Natural killer cell (primary cell): ENCODE measurements around the gene RBM38. TPM values are rescaled to one million over a fixed set of nuclear protein-coding genes. Genes with fewer than 3 reads are reported as not detected.
A peak's percentile ranks its signal among the peaks of the same experiment; 100 is the strongest.

Experiments
- ATAC-seq, 3 donors: fragments of 150-1000 bp in 2 of 3; fragments of 200-7000 bp in 1 of 3; cut with Tn5 transposase; 1 replicate in 1 of 3; 2 replicates in 2 of 3; pipeline ENCODE4 v1.10.0; 2021; ENCODE audit warnings: mild to moderate bottlenecking in 2 of 3, moderate library complexity in 2 of 3
- DNase-seq, 2 donors: peaks; one replicate each; pipeline versions ENCODE4 v3.0.0 to v3.0.0-alpha.2; 2013 to 2021; ENCODE audit warnings: mixed read lengths in 1 of 2
- H3K27ac ChIP-seq: one replicate; pipeline ENCODE4 v1.5.1; 2013; ENCODE audit warnings: mild to moderate bottlenecking, low read length
- H3K27me3 ChIP-seq: one replicate; pipeline ENCODE4 v1.6.1; 2013; ENCODE audit warnings: low read length; ENCODE audit not compliant: control insufficient read depth, insufficient read depth
- H3K36me3 ChIP-seq: one replicate; pipeline ENCODE4 v1.6.1; 2013; ENCODE audit warnings: low read length; ENCODE audit not compliant: control insufficient read depth, insufficient read depth
- H3K4me1 ChIP-seq: one replicate; pipeline ENCODE4 v1.6.1; 2013; ENCODE audit warnings: low read length; ENCODE audit not compliant: control insufficient read depth, insufficient read depth
- H3K4me3 ChIP-seq: one replicate; pipeline ENCODE4 v1.5.1; 2013; ENCODE audit warnings: low read length
- H3K9me3 ChIP-seq: one replicate; pipeline ENCODE4 v1.6.1; 2013; ENCODE audit warnings: low read length; ENCODE audit not compliant: control insufficient read depth, insufficient read depth
- H3K27ac Mint-ChIP-seq, 2 donors: one replicate each; pipeline ENCODE4 v1.8.0; 2022; ENCODE audit warnings: mild to moderate bottlenecking in 2 of 2, mixed read lengths in 2 of 2, moderate library complexity in 1 of 2
- H3K27me3 Mint-ChIP-seq, 2 donors: one replicate each; pipeline ENCODE4 v1.8.0; 2022; ENCODE audit warnings: low read depth in 2 of 2, mixed read lengths in 2 of 2
- H3K36me3 Mint-ChIP-seq: one replicate; pipeline ENCODE4 v1.8.0; 2022; ENCODE audit warnings: mixed read lengths
- H3K4me1 Mint-ChIP-seq, 2 donors: one replicate each; pipeline ENCODE4 v1.8.0; 2022; ENCODE audit warnings: mixed read lengths in 2 of 2
- H3K4me3 Mint-ChIP-seq: one replicate; pipeline ENCODE4 v1.8.0; 2022; ENCODE audit warnings: mild to moderate bottlenecking, moderate library complexity, mixed read lengths
- H3K9me3 Mint-ChIP-seq, 2 donors: one replicate each; pipeline ENCODE4 v1.8.0; 2022; ENCODE audit warnings: mixed read lengths in 2 of 2
- CTCF ChIP-seq: fragments of 200-600 bp; IDR thresholded peaks from one replicate; pipeline ENCODE4 v1.8.0; 2022; ENCODE audit warnings: antibody characterized with exemption
- WGBS: methylation state at CpG from one replicate; pipeline ENCODE4 v1.1.7; 2013; ENCODE audit warnings: missing lambda C conversion rate; ENCODE audit not compliant: insufficient coverage; 5-methylcytosine and 5-hydroxymethylcytosine counted together
- intact Hi-C: fragments of 100-400 bp; cut with micrococcal nuclease; formaldehyde crosslinking; loops from one replicate; pipeline ENCODE4 v1.14.2; 2022
- total RNA-seq, 4 donors: library from RNA; stranded (reverse); fragments of 120-200 nt in 1 of 4; gene quantifications; one replicate each; pipeline versions ENCODE4 v1.2.3 to v1.2.4, GENCODE V29; 2013 to 2022

RBM38 gene
- total RNA-seq, 3 donors from 2014 or later (not counting 1 experiment from before 2014, with no cell fraction given) = 217 to 392 (median 264) TPM

DNA sequence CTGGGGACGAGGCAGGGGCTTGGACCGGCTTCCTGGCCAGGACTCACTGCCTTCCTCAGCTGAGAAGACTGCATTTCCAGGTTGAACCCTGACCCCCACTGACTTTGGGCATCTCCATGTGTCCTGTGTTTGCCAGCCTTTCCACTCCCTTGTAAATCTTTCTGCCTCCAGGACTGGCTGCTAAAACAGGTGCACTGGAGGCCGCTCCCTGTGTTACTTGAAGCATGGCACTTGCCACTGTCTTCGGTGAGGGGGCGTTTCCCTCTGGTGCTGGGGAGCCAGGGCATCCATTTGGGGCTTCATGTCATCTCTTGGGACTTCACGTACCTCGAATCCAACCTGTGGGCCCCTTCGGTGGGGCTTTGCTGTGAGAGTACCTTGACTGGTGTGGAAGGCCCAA, 6.7 kb upstream of the RBM38 start:
- H3K4me1 ChIP-seq = peaks cover 40% of the 10 kb centered on the region
- H3K36me3 ChIP-seq = peaks cover 8% of the 10 kb centered on the region
- Mint-ChIP-seq H3K9me3 (no peaks in the 10 kb centered on the region), H3K27ac (peak overlapping the region; percentile 84 to 87), H3K4me3 (no peak overlapping the region), H3K36me3 (no peaks in the 10 kb centered on the region), H3K4me1 (peaks cover 34 to 42% of the 10 kb centered on the region in 2 donors), H3K27me3 (no peaks in the 10 kb centered on the region)
- intact Hi-C loops = no loop called here
- no peak for TF ChIP-seq CTCF
- DNase-seq (no peak), ATAC-seq (no peak)
- no peaks in the 10 kb centered on the region for H3K27me3 ChIP-seq
- no peak overlapping the region for H3K4me3 ChIP-seq
- H3K27ac ChIP-seq = no peak overlapping the region
- H3K9me3 ChIP-seq = no peaks in the 10 kb centered on the region
- WGBS = 96% methylated on average over 8 of the region's 8 CpGs

DNA sequence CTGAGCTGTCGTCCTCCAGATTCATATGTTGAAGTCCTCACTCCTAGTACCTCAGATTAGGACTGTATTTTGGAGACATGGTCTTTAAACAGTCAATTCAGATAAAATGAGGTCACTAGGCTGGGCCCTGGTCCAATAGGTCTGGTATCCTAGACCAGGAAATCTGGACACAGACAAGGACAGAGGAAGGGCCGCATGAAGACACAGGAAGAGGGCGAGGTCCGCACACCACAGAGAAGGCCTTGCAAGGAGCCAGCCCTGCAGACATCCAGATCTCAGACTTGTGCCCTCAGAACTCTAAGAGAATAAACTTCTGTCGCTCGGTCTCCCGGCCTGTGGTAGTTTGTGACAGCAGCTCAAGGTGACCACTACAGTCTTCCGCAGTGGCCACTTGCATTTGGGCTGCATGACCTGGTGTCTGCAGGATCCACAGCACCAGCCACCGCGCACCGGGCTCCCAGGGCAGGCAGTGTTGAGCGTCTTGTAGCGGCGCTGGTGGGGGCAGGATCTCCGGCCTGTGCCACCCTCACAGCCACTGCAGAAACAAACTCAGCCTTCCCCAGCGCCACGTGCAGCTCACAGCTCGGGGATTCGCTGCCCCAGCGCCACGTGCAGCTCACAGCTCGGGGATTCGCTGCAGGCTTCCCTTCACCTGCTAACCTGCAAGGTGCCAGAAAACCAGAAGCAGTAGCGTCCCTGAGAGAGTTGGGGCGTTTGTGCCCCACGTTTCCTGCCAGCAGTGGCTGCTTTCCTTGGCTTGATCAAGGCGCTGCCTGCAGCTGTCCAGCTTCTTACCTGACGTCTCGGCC, 6.0 kb upstream of the RBM38 start:
- ATAC-seq (no peak), DNase-seq (no peak)
- TF ChIP-seq CTCF = no peak
- Histone ChIP-seq H3K4me1 (peaks cover 47% of the 10 kb centered on the region), H3K27me3 (no peaks in the 10 kb centered on the region), H3K36me3 (peaks cover 6% of the 10 kb centered on the region), H3K27ac (no peak overlapping the region), H3K9me3 (no peaks in the 10 kb centered on the region), H3K4me3 (no peak overlapping the region)
- H3K9me3 Mint-ChIP-seq = no peaks in the 10 kb centered on the region
- peak overlapping the region; percentile 84 to 87 for H3K27ac Mint-ChIP-seq
- peaks cover 34 to 49% of the 10 kb centered on the region in 2 donors for H3K4me1 Mint-ChIP-seq
- H3K27me3 Mint-ChIP-seq = no peaks in the 10 kb centered on the region
- H3K36me3 Mint-ChIP-seq = no peaks in the 10 kb centered on the region
- no peak overlapping the region for H3K4me3 Mint-ChIP-seq
- intact Hi-C loops = no loop called here
- WGBS = 92% methylated on average over 29 of the region's 29 CpGs

DNA sequence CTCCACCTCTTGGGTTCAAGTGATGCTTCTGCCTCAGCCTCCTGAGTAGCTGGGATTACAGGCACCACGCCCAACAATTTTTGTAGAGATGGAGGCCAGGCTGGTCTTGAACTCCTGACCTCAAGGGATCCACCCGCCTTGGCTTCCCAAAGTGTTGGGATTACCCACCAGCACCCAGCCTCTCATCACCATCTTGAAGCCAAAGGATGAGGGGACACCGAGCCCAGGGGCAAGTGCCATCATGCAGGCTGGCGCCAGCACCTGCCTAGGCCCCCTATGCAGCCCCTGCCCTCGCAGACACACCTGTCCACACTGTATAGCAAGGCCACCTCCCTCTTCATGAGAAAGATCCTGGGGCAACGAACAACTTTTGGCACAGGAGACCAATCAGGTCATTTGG, 5.3 kb upstream of the RBM38 start:
- no peak for DNase-seq
- H3K4me3 ChIP-seq = no peak overlapping the region
- no peaks in the 10 kb centered on the region for H3K36me3 Mint-ChIP-seq
- H3K27ac ChIP-seq = no peak overlapping the region
- H3K27me3 ChIP-seq = no peaks in the 10 kb centered on the region
- no peaks in the 10 kb centered on the region for H3K9me3 Mint-ChIP-seq
- TF ChIP-seq CTCF = no peak
- H3K27ac Mint-ChIP-seq = no peak overlapping the region
- no peaks in the 10 kb centered on the region for H3K27me3 Mint-ChIP-seq
- H3K4me3 Mint-ChIP-seq = no peak overlapping the region
- WGBS = 96% methylated on average over 6 of the region's 6 CpGs
- H3K36me3 ChIP-seq = no peaks in the 10 kb centered on the region
- H3K9me3 ChIP-seq = no peaks in the 10 kb centered on the region
- intact Hi-C loops = no loop called here
- peaks cover 55% of the 10 kb centered on the region for H3K4me1 ChIP-seq
- ATAC-seq = no peak
- peaks cover 39 to 55% of the 10 kb centered on the region in 2 donors for H3K4me1 Mint-ChIP-seq

DNA sequence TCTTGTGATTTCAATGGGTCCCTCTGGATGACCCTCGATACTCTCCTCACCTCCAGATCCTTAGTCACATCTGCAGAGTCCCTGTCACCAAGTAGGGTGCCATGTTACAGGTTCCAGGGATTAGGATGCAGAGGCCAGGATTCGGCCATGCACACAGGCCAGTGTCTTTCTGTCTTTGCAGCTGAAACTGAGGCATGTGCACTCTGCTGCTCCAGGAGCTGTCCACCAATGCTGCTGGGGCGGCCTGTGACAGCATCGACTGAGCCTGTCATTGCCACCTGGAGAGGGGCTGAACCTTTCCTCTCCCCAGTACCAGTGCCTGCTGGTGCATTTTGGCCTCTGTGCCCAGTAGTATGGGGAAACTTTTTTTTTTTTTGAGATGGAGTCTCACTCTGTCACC, 4.4 kb upstream of the RBM38 start:
- Histone ChIP-seq H3K27ac (no peak overlapping the region), H3K4me1 (peaks cover 55% of the 10 kb centered on the region), H3K4me3 (no peak overlapping the region), H3K36me3 (no peaks in the 10 kb centered on the region), H3K27me3 (no peaks in the 10 kb centered on the region), H3K9me3 (no peaks in the 10 kb centered on the region)
- no peak overlapping the region for H3K27ac Mint-ChIP-seq
- no peaks in the 10 kb centered on the region for H3K9me3 Mint-ChIP-seq
- DNase-seq (no peak), ATAC-seq (no peak)
- intact Hi-C loops = no loop called here
- no peaks in the 10 kb centered on the region for H3K27me3 Mint-ChIP-seq
- no peak overlapping the region for H3K4me3 Mint-ChIP-seq
- H3K36me3 Mint-ChIP-seq = no peaks in the 10 kb centered on the region
- TF ChIP-seq CTCF = no peak
- peaks cover 37 to 53% of the 10 kb centered on the region in 2 donors for H3K4me1 Mint-ChIP-seq
- 100% methylated on average over 4 of the region's 4 CpGs for WGBS
